Measurements from ENCODE around the gene ESPNL.
"Not testable (repeated sequence)": the region's sequence is repeated elsewhere in the genome, so short reads cannot be mapped to it uniquely, and the experiment has no call there.

The ESPNL gene, protein sequence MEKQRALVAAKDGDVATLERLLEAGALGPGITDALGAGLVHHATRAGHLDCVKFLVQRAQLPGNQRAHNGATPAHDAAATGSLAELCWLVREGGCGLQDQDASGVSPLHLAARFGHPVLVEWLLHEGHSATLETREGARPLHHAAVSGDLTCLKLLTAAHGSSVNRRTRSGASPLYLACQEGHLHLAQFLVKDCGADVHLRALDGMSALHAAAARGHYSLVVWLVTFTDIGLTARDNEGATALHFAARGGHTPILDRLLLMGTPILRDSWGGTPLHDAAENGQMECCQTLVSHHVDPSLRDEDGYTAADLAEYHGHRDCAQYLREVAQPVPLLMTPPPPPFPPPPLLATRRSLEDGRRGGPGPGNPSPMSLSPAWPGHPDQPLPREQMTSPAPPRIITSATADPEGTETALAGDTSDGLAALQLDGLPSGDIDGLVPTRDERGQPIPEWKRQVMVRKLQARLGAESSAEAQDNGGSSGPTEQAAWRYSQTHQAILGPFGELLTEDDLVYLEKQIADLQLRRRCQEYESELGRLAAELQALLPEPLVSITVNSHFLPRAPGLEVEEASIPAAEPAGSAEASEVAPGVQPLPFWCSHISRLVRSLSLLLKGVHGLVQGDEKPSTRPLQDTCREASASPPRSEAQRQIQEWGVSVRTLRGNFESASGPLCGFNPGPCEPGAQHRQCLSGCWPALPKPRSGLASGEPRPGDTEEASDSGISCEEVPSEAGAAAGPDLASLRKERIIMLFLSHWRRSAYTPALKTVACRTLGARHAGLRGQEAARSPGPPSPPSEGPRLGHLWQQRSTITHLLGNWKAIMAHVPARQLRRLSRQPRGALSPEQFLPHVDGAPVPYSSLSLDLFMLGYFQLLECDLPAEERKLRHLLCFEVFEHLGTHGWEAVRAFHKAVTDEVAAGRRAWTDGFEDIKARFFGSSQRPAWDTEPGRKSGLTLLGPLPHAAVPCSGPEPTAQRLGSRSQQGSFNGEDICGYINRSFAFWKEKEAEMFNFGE

DNA sequence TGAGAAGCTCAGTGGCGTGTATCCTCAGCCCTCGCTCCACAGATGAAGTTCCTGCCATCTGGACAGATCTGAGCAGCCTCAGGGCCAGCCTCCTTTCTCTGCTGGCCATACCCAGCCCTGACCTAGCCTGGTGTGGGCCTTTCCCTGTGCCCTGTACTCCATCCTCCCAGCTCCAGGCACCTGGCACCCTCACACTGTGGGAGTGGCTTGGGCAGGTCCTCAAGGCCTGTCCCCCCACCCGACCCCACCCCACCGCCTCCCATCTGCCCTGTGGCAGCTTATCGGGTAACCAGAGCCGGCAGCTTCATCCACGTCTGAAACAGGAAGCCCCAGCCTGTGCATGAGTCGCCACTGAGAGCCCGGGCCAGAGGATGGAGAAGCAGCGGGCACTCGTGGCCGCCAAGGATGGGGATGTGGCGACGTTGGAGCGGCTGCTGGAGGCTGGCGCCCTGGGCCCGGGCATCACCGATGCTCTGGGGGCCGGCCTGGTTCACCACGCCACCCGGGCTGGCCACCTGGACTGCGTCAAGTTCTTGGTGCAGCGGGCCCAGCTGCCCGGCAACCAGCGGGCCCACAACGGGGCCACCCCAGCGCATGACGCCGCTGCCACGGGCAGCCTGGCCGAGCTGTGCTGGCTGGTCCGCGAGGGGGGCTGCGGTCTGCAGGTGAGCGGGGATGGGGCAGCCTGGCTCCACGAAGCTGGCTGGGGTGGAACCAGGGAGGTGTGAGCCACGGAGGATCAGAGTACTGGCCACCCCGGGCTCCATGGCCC lies at the start of gene ESPNL:
TSS of gene ESPNL (plus strand) at position 292 of the 772 bp plus-strand sequence. CDS start at position 372, 80 bp downstream.
- DNase-seq: no peak

DNA sequence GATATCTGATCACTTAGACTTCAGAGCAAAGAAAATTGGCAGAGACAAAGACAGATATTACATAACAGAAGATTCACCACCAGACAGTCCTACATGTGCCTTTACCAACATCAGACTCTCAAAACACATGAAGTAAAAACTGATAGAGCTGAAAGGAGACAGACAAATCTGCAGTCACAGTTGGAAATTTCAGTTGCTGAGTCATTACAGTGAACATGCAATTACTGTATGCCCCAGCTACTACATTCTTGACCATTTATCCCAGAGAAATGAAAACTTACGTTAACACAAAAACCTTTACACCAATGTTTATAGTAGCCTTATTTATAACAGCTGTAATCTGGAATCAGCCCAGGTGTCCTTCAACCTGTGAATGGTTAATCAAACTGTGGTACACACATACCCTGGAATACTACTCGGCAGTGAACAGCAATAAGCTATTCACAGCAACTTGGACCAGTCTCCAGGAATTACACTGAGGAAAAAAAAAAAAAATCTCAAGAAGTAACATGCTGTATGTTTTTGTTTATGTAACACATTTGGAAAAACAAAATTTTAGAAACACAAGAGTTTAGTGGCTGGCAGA lies 46.9 kb upstream of the ESPNL start:
- peak; percentile 10 for DNase-seq

DNA sequence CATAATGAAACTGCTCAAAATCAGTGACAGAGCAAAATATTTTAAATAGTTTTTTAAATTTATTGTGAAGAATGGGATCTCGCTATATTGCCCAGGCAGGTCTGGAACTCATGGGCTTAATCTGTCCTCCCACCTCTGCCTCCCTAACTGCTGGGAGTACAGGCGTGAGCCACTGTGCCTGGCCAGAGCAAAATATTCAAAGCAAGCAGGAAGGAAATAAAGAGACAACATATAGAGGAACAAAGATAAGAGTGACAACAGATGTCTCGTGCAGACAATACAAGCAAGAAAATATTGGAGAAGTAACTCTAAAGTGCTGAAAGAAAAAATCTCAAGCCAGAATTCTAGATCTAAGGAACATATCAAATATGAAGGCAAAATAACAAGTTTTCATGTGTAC lies 44.3 kb upstream of the ESPNL start:
- no peak for DNase-seq

DNA sequence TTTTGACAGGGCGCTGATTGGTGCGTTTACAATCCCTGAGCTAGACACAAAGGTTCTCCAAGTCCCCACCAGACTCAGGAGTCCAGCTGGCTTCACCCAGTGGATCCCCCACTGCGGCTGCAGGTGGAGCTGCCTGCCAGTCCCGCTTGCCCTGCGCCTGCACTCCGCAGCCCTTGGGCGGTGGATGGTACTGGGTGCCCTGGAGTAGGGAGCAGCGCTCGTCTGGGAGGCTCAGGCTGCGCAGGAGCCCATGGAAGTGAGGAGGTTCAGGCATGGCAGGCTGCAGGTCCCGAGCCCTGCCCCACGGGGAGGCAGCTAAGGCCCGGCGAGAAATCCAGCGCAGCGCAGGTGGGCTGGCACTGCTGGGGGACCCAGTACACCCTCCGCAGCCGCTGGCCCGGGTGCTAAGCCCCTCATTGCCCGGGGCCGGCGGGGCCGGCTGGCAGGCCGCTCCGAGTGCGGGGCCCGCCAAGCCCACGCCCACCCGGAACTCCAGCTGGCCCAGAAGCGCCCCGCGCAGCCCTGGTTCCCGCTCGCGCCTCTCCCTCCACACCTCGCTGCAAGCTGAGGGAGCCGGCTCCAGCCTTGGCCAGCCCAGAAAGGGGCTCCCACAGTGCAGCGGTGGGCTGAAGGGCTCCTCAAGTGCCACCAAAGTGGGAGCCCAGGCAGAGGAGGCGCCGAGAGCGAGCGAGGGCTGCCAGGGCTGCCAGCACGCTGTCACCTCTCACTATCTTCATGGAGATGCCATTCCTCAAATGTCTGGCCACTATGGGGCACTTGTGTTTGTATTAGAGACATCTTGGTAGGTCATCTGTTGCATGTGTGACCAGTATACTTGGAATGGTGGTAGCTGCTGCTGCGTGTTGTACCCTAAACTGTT lies 42.2 kb upstream of the ESPNL start:
- DNase-seq: not testable (repeated sequence)

DNA sequence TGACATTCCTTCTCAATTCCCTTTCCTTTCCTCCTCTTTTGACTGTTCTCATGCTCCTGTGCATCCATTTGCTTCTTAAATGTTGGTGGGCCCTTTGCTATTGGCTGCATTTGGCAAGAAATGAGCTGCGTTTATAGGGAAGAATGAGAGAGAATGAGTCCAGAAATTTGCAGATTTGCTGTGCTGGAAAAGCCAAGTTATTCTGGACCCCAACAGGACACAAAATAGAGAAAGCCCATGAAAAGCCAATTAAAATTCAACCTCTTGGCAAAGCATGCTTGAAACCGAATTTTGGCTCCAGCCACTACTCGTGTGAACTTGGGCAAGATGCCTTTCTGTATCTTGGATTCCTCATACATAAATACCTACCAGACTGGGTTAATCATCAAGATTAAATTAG lies 40.6 kb upstream of the ESPNL start:
- no peak for DNase-seq

DNA sequence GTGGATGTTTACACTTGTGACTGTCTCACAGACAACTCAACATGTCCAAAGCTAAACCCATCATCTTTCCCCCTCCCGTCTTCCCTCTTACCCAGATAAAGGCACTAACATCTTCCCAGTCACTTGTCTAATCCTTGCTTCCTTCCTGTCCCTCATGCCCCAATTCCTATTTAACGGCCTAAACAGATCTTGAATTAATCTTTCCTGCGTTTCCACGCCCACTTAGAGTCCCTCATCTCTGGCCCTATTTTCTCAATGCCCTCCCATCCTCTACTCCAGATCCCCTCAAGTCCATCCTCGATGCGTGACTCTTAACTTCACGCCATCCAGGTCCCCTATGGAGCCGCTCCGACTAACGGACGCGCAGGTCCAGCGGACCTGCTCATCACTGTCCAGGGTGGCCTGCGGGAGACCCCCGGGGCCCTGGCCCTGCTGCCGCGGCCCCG lies 40.0 kb upstream of the ESPNL start:
- DNase-seq: peak; percentile 5

DNA sequence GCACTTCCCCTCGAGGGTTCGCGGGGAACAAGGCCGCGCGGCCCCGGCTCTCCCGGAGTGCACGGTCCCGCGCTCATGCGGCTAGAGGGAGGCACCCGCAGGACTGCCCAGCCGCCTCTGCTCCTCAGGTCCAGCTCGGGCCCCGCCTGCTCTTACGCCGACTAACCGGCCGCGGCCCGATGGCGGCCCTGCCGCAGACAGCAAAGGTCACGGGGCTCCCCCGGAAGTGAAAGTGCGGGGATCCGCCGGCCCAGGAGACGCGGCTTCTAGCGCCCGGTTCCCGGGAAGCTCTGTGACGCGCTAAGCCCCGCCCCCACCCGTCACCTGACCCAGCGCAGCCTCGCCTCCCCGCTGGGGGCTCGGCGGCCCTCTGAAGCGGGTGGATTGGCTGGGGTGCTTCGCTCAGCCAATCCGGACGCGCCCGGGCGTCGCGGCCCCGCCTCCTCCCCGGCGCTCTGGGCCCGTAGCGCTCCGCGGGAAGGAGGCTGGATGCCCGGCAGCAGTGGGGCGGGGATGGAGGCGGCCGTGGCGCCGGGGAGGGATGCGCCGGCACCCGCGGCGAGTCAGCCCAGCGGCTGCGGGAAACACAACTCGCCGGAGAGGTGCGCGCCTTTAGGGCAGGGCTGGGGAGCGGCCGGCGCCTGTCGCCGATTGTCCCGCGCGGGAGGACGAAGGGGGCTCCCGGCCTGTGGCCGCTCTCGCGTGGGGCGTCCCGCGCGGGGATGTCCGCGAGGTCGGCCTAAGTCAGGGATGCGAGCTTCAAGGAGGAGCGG lies 39.4 kb upstream of the ESPNL start, which contains the start of gene SCLY:
TSS of gene SCLY (plus strand) at position 460 of the 773 bp plus-strand sequence. CDS start at position 514, 54 bp downstream.
- peak; percentile 98 for DNase-seq

DNA sequence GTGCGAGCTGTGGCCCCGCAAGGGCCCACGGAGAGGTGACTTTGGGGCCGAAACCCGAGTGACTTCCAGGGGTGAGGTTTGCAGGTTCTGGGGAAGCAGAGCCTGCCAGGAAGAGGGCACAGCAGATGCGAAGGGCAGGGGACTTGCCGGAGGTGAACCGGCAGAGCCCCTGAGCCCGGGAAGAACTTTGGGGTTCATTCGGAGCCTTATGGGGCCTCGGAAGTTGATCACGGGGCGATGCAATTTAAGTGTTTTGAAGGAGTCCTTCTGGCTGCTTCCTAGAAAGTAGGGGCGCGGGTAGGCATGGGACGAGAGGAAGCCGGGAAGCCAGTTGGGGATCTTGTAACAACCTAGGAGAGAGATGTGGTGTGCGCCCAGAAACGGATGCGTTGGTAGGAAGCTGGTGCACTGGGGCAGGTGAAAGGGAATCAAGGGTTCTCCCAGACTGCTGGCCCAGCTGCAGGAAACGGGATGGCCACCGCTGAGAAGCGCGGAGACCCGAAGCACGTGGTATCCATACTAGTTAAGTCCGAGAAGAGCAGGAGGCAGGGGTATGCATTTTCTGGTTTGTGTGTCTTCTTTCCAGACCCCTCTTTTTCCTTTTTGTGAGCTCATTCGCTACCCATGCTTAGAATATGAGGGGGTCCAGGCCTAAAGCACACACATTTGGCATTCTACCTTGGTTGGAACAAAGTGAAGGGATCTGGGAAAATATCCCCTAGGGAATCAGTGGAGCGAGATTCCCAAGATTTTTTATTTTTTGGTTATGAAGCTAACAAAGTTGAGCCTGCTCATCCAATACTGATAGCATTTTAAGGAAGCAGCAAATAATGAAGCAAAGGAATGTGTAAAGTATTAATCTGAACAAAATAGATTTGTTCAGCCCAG lies 38.6 kb upstream of the ESPNL start:
- peak; percentile 33 for DNase-seq

DNA sequence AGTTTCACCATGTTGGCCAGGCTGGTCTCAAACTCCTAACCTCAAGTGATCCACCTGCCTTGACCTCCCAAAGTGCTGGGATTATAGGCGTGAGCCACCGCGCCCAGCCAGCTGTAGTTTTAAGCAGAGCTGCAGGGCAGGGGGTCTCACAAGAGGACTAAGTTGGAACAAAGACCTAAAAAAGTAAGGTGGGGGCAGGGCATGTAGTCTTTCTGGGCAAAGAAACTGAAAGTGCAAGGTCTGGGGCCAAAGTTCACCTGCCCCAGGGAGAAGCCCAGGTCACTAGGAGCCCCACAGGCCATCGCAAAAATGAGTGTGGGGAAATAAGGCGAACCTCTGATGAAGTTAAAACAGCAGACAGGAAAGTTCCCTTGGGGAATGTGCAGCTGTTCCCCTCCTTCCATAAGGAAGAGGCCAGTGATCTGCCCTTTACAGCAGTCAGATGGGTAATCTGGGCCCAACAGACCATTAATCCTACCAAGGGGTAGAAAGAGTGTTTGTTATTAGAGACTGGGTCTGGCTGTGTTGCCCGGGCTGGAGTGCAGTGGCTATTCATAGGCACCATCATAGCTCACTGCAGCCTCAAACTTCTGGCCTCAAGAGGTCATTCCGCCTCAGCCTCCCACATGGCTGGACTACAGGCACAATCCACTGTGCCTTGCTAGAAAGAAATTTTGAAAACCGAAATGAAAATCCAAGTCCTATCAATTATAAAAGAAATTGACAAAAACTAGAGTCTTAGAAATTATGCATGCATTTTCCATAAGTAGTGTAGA lies 36.5 kb upstream of the ESPNL start:
- DNase-seq: no peak

DNA sequence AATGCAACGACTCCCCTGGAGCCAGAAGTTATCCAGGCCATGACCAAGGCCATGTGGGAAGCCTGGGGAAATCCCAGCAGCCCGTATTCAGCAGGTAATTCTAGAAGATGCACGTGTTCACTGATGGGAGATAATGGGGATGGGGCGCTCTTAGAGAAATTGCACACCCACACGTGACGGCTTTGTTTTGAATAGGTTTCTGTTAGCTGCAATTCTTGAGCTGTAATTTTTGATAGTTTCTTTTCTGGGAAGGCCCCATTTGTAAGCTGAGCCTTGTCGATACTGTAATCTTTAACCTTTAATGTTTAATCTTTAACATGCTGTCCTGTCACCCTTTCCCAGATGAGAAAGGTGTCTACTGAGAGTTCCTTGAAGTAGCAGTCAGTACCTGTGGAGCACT lies 35.8 kb upstream of the ESPNL start:
- no peak for DNase-seq

DNA sequence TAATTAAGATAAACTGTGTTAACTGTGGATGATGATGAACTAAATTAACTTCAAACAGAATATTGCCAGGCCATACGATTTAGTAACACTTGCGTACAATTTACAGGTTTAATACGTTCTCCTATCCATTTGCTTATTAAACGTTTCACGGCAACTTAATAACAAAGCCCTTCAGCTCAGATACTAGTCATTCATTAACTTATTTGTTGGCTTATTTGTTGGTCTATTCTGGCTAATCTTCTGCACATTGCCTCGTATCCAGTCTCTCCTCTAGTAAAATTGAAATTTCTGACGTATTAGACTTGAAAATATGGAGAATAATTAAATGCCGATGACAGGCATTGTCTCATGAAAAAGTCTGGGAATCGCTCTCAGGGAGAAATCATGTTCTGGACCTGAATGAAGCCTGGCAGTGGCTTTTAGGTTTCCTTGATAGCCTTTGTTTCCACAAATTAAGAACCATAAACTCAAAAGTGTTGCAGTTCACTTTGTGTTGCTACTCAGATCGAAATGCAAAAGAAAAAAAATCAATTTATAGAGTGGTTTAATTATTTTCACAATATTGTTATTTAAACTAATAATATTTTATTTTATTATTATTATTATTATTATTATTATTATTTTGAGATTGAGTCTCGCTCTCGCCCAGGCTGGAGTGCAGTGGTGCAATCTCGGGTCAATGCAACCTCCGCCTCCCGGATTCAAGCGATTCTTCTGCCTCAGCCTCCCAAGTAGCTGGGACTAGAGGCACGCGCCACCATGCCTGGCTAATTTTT lies 34.9 kb upstream of the ESPNL start:
- no peak for DNase-seq

DNA sequence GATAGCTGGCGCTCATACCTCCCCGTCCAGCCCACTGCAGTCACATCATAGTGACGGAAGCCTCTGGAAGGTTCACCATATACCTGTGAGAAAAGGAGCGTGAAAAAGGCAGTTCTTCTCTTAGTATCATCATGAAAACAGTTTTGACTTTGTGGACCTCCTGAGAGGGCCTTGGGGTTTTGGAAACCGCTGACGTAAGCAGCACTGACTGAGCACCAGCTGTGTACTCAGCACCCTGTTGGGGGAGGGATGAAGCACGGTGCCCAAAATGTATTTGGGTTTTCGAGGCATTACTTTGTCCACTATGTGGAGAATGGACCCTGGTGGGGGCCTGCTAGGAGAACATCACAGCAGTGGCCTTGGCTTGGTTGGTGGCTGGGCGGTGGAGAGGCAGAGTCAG lies 33.9 kb upstream of the ESPNL start:
- no peak for DNase-seq

DNA sequence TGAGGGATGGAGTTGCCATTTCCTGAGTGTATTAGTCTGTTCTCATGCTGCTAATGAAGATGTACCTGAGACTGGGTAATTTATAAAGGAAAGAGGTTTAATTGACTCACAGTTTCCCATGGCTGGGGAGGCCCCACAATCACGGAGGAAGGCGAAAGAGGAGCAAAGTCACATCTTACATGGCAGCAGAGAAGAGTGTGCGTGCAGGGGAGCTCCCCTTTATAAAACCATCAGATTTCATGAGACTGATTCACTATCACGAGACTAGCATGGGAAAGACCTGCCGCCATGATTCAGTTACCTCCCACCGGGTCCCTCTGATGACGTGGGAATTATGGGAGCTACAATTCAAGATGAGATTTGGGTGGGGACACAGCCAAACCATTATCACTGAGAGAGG lies 33.4 kb upstream of the ESPNL start:
- not testable (repeated sequence) for DNase-seq

DNA sequence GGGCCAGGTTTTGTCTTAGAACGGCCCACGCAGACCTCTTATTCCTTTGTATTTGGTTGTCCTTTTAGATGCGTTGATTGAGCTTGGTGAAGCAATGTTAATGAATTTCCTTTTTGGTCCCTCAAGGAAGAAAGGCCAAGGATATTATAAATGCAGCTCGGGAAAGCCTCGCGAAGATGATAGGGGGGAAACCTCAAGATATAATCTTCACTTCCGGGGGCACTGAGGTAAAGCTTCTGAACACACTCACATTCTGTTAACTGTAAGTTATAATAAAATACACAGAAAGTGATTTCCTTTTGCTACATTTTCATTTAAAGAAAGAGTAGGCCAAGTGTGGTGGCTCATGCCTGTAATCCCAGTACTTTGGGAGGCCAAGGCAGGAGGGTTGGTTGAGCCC lies 32.2 kb upstream of the ESPNL start:
- DNase-seq: no peak

DNA sequence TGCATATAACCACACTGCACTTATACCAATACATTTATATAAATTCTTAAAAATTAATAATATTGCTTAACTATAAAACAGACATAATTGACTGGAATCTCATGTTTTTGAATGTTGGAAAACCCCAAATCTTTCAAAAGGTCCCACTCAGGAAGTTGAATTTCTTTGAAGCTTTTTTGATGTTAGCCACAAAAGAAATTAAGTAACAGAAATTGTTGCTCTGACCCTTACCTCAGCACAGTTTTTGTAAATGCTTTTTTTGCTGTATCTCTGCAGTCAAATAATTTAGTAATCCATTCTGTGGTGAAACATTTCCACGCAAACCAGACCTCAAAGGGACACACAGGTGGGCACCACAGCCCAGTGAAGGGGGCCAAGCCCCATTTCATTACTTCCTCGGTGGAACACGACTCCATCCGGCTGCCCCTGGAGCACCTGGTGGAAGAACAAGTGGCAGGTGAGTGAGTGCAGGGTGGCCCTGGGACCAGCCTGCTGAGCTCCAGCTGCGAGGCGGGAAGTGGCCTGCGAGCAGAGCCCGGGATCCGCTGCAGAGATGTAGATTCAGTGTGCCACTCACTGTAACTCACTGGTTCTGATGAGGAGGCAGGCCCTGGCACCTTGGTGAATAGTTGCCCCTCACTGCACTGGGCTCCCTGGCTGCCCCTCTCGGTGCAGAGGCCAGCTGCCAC lies 31.0 kb upstream of the ESPNL start:
- DNase-seq: no peak

DNA sequence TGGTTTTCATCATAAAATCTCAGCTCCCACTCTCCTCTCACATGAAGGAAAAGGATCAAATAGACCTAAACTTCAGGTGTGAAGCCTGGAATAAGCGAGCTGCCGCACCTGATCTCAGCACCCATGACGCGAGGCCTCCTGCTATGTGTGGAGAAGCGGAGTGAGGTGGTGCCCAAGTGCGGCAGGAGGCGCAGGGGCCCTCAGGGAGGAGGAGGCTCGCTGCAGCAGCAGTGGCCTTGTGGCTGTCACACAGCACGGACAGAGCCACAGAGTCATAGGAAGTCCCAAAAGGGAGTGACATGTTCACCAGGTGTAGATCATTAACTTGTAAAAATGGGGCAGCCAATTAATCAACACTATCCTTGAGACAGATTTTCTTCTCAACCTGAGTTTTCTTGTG lies 30.3 kb upstream of the ESPNL start:
- DNase-seq: no peak

DNA sequence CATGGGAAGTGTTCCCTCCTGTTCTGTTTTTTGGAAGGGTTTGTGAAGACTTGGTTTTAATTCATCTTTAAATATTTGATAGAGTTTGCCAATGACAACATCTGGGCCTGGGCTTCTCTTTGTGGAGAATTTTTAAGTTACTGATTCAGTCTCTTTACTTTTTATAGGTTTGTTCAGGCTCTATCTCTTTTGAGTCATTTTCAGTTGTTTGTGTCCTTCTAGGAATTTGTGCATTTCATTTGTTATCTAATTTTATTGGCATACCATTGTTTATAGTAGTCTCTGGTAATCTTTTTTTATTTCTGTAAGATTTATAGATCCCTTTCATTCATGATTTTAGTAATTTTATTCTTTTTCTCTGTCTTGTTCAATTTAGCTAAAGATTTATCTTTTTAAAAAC lies 24.7 kb upstream of the ESPNL start:
- no peak for DNase-seq
